Measurements from ENCODE around the gene PID1.

Gene PID1

GRCh38 chr2:229127471-229127870 is 143.6 kb downstream of the PID1 start:
- no peak overlapping the region for H3K56ac ChIP-seq (ENCODE audit: low read length)
- no peaks in the 10 kb centered on the region for H3K4me1 ChIP-seq (ENCODE audit: control insufficient read depth, low read depth, low read length)
- no peaks in the 10 kb centered on the region for H3K79me2 ChIP-seq (ENCODE audit: control insufficient read depth, insufficient read depth, low read length)
- no CpG with 5 or more reads among the region's 4 CpGs for WGBS (ENCODE audit: extremely low coverage, insufficient coverage, low lambda C conversion rate)
- no peak overlapping the region for H3K27ac ChIP-seq (ENCODE audit: low read depth, low read length)
- no peak overlapping the region for H3K4me3 ChIP-seq (ENCODE audit: low read length)
- no peak overlapping the region for H2BK5ac ChIP-seq (ENCODE audit: low read length)
- no peak overlapping the region for H3K4me2 ChIP-seq (ENCODE audit: low read length)
- H2AK5ac ChIP-seq (ENCODE audit: low read length), result no peak overlapping the region
- no peak overlapping the region for H3K4ac ChIP-seq (ENCODE audit: low read depth, low read length)
- H2BK120ac ChIP-seq (ENCODE audit: low read depth, low read length), result no peak overlapping the region
- H3K79me1 ChIP-seq (ENCODE audit: low read length), result no peaks in the 10 kb centered on the region
- DNase-seq, result no peak
- no peaks in the 10 kb centered on the region for H3K36me3 ChIP-seq (ENCODE audit: control insufficient read depth, insufficient read depth, low read length)
- no peak overlapping the region for H2BK15ac ChIP-seq (replicated peaks; ENCODE audit: low read depth)
- no peak overlapping the region for H3K9ac ChIP-seq (ENCODE audit: low read length)
- no peaks in the 10 kb centered on the region for H3K27me3 ChIP-seq (ENCODE audit: insufficient read depth, low read length, poor library complexity)
- no peak overlapping the region for H3K18ac ChIP-seq (ENCODE audit: low read length)
- no peak overlapping the region for H4K5ac ChIP-seq (ENCODE audit: low read length)
- no peak overlapping the region for H4K8ac ChIP-seq (ENCODE audit: low read depth, low read length)
- no peak overlapping the region for H3K23ac ChIP-seq (ENCODE audit: low read length)

GRCh38 chr2:229126066-229126465 is 145.0 kb downstream of the PID1 start:
- no peak overlapping the region for H2BK5ac ChIP-seq (ENCODE audit: low read length)
- no peak overlapping the region for H4K5ac ChIP-seq (ENCODE audit: low read length)
- H3K36me3 ChIP-seq (ENCODE audit: control insufficient read depth, insufficient read depth, low read length), result no peaks in the 10 kb centered on the region
- no peaks in the 10 kb centered on the region for H3K4me1 ChIP-seq (ENCODE audit: control insufficient read depth, low read depth, low read length)
- no peaks in the 10 kb centered on the region for H3K79me2 ChIP-seq (ENCODE audit: control insufficient read depth, insufficient read depth, low read length)
- no peak overlapping the region for H3K56ac ChIP-seq (ENCODE audit: low read length)
- H3K4me2 ChIP-seq (ENCODE audit: low read length), result no peak overlapping the region
- H3K4me3 ChIP-seq (ENCODE audit: low read length), result no peak overlapping the region
- no peak overlapping the region for H3K4ac ChIP-seq (ENCODE audit: low read depth, low read length)
- H2BK15ac ChIP-seq (replicated peaks; ENCODE audit: low read depth), result no peak overlapping the region
- H3K9ac ChIP-seq (ENCODE audit: low read length), result no peak overlapping the region
- no peak for DNase-seq
- no peak overlapping the region for H3K18ac ChIP-seq (ENCODE audit: low read length)
- no peak overlapping the region for H2BK120ac ChIP-seq (ENCODE audit: low read depth, low read length)
- no peak overlapping the region for H2AK5ac ChIP-seq (ENCODE audit: low read length)
- H3K79me1 ChIP-seq (ENCODE audit: low read length), result no peaks in the 10 kb centered on the region
- no CpG with 5 or more reads among the region's 2 CpGs for WGBS (ENCODE audit: extremely low coverage, insufficient coverage, low lambda C conversion rate)
- H4K8ac ChIP-seq (ENCODE audit: low read depth, low read length), result no peak overlapping the region
- H3K27ac ChIP-seq (ENCODE audit: low read depth, low read length), result no peak overlapping the region
- no peak overlapping the region for H3K23ac ChIP-seq (ENCODE audit: low read length)
- H3K27me3 ChIP-seq (ENCODE audit: insufficient read depth, low read length, poor library complexity), result no peaks in the 10 kb centered on the region

- H3K56ac ChIP-seq (ENCODE audit: low read length), result no peak overlapping the region
- no peak overlapping the region for H2BK5ac ChIP-seq (ENCODE audit: low read length)
- no peak overlapping the region for H3K23ac ChIP-seq (ENCODE audit: low read length)
- H3K79me1 ChIP-seq (ENCODE audit: low read length), result no peaks in the 10 kb centered on the region
- H3K18ac ChIP-seq (ENCODE audit: low read length), result no peak overlapping the region
- no peaks in the 10 kb centered on the region for H3K4me1 ChIP-seq (ENCODE audit: control insufficient read depth, low read depth, low read length)
- H3K9ac ChIP-seq (ENCODE audit: low read length), result no peak overlapping the region
- no peaks in the 10 kb centered on the region for H3K36me3 ChIP-seq (ENCODE audit: control insufficient read depth, insufficient read depth, low read length)
- no peak overlapping the region for H3K4me2 ChIP-seq (ENCODE audit: low read length)
- no peak overlapping the region for H3K4ac ChIP-seq (ENCODE audit: low read depth, low read length)
- no peaks in the 10 kb centered on the region for H3K79me2 ChIP-seq (ENCODE audit: control insufficient read depth, insufficient read depth, low read length)
- H3K27ac ChIP-seq (ENCODE audit: low read depth, low read length), result no peak overlapping the region
- H2BK15ac ChIP-seq (replicated peaks; ENCODE audit: low read depth), result no peak overlapping the region
- H2AK5ac ChIP-seq (ENCODE audit: low read length), result no peak overlapping the region
- DNase-seq, result no peak
- no peak overlapping the region for H4K5ac ChIP-seq (ENCODE audit: low read length)
- H3K27me3 ChIP-seq (ENCODE audit: insufficient read depth, low read length, poor library complexity), result no peaks in the 10 kb centered on the region
- H2BK120ac ChIP-seq (ENCODE audit: low read depth, low read length), result no peak overlapping the region
- H3K4me3 ChIP-seq (ENCODE audit: low read length), result no peak overlapping the region
- no peak overlapping the region for H4K8ac ChIP-seq (ENCODE audit: low read depth, low read length)
These were observed 147.0 kb downstream of the PID1 start for GRCh38 chr2:229124136-229124535.

- no peak overlapping the region for H3K9ac ChIP-seq (ENCODE audit: low read length)
- H3K4me3 ChIP-seq (ENCODE audit: low read length), result no peak overlapping the region
- no peak overlapping the region for H3K4ac ChIP-seq (ENCODE audit: low read depth, low read length)
- H3K23ac ChIP-seq (ENCODE audit: low read length), result no peak overlapping the region
- H4K5ac ChIP-seq (ENCODE audit: low read length), result no peak overlapping the region
- no peaks in the 10 kb centered on the region for H3K79me2 ChIP-seq (ENCODE audit: control insufficient read depth, insufficient read depth, low read length)
- no peak overlapping the region for H4K8ac ChIP-seq (ENCODE audit: low read depth, low read length)
- no peak for DNase-seq
- no peaks in the 10 kb centered on the region for H3K4me1 ChIP-seq (ENCODE audit: control insufficient read depth, low read depth, low read length)
- H3K27ac ChIP-seq (ENCODE audit: low read depth, low read length), result no peak overlapping the region
- H2BK120ac ChIP-seq (ENCODE audit: low read depth, low read length), result no peak overlapping the region
- no peak overlapping the region for H3K4me2 ChIP-seq (ENCODE audit: low read length)
- H2BK5ac ChIP-seq (ENCODE audit: low read length), result no peak overlapping the region
- H3K27me3 ChIP-seq (ENCODE audit: insufficient read depth, low read length, poor library complexity), result no peaks in the 10 kb centered on the region
- no peak overlapping the region for H3K18ac ChIP-seq (ENCODE audit: low read length)
- no peaks in the 10 kb centered on the region for H3K36me3 ChIP-seq (ENCODE audit: control insufficient read depth, insufficient read depth, low read length)
- no peak overlapping the region for H2AK5ac ChIP-seq (ENCODE audit: low read length)
- no peak overlapping the region for H2BK15ac ChIP-seq (replicated peaks; ENCODE audit: low read depth)
- H3K79me1 ChIP-seq (ENCODE audit: low read length), result no peaks in the 10 kb centered on the region
- H3K56ac ChIP-seq (ENCODE audit: low read length), result no peak overlapping the region
These were observed 152.2 kb downstream of the PID1 start for GRCh38 chr2:229118927-229119326.

- Histone ChIP-seq H2BK5ac (ENCODE audit: low read length) (no peak overlapping the region), H3K9ac (ENCODE audit: low read length) (no peak overlapping the region), H4K5ac (ENCODE audit: low read length) (no peak overlapping the region), H3K23ac (ENCODE audit: low read length) (no peak overlapping the region), H3K27ac (ENCODE audit: low read depth, low read length) (no peak overlapping the region), H3K4me1 (ENCODE audit: control insufficient read depth, low read depth, low read length) (no peaks in the 10 kb centered on the region), H2AK5ac (ENCODE audit: low read length) (no peak overlapping the region), H4K8ac (ENCODE audit: low read depth, low read length) (no peak overlapping the region), H3K4me3 (ENCODE audit: low read length) (no peak overlapping the region), H3K4ac (ENCODE audit: low read depth, low read length) (no peak overlapping the region), H3K56ac (ENCODE audit: low read length) (no peak overlapping the region), H3K4me2 (ENCODE audit: low read length) (no peak overlapping the region), H3K27me3 (ENCODE audit: insufficient read depth, low read length, poor library complexity) (no peaks in the 10 kb centered on the region), H2BK15ac (replicated peaks; ENCODE audit: low read depth) (no peak overlapping the region), H3K36me3 (ENCODE audit: control insufficient read depth, insufficient read depth, low read length) (no peaks in the 10 kb centered on the region), H3K18ac (ENCODE audit: low read length) (no peak overlapping the region), H3K79me1 (ENCODE audit: low read length) (no peaks in the 10 kb centered on the region), H2BK120ac (ENCODE audit: low read depth, low read length) (no peak overlapping the region), H3K79me2 (ENCODE audit: control insufficient read depth, insufficient read depth, low read length) (no peaks in the 10 kb centered on the region)
- no CpG with 5 or more reads among the region's 4 CpGs for WGBS (ENCODE audit: extremely low coverage, insufficient coverage, low lambda C conversion rate)
- DNase-seq, result no peak
These were observed 152.8 kb downstream of the PID1 start for GRCh38 chr2:229118336-229118735.

- Histone ChIP-seq H4K5ac (ENCODE audit: low read length) (no peak overlapping the region), H3K79me2 (ENCODE audit: control insufficient read depth, insufficient read depth, low read length) (no peaks in the 10 kb centered on the region), H2BK120ac (ENCODE audit: low read depth, low read length) (no peak overlapping the region), H3K36me3 (ENCODE audit: control insufficient read depth, insufficient read depth, low read length) (no peaks in the 10 kb centered on the region), H3K27ac (ENCODE audit: low read depth, low read length) (no peak overlapping the region), H3K79me1 (ENCODE audit: low read length) (no peaks in the 10 kb centered on the region), H3K27me3 (ENCODE audit: insufficient read depth, low read length, poor library complexity) (no peaks in the 10 kb centered on the region), H3K23ac (ENCODE audit: low read length) (no peak overlapping the region), H3K4ac (ENCODE audit: low read depth, low read length) (no peak overlapping the region), H3K4me1 (ENCODE audit: control insufficient read depth, low read depth, low read length) (no peaks in the 10 kb centered on the region), H3K4me3 (ENCODE audit: low read length) (no peak overlapping the region), H2BK5ac (ENCODE audit: low read length) (no peak overlapping the region), H2BK15ac (replicated peaks; ENCODE audit: low read depth) (no peak overlapping the region), H3K4me2 (ENCODE audit: low read length) (no peak overlapping the region), H3K18ac (ENCODE audit: low read length) (no peak overlapping the region), H3K9ac (ENCODE audit: low read length) (no peak overlapping the region), H4K8ac (ENCODE audit: low read depth, low read length) (no peak overlapping the region), H2AK5ac (ENCODE audit: low read length) (no peak overlapping the region), H3K56ac (ENCODE audit: low read length) (no peak overlapping the region)
- WGBS (ENCODE audit: extremely low coverage, insufficient coverage, low lambda C conversion rate), result no CpG with 5 or more reads among the region's 5 CpGs
- DNase-seq, result no peak
These were observed 159.3 kb downstream of the PID1 start for GRCh38 chr2:229111744-229112143.
